HG02943 (cell line): ENCODE data around the gene NFIA.

Experiments
- ATAC-seq: cut with Tn5 transposase; IDR thresholded peaks from one replicate; pipeline ENCODE4 v1.9.1; 2021; ENCODE audit warnings: mild to moderate bottlenecking, low read depth, moderate library complexity; ENCODE audit not compliant: unreplicated experiment

NFIA gene

DNA sequence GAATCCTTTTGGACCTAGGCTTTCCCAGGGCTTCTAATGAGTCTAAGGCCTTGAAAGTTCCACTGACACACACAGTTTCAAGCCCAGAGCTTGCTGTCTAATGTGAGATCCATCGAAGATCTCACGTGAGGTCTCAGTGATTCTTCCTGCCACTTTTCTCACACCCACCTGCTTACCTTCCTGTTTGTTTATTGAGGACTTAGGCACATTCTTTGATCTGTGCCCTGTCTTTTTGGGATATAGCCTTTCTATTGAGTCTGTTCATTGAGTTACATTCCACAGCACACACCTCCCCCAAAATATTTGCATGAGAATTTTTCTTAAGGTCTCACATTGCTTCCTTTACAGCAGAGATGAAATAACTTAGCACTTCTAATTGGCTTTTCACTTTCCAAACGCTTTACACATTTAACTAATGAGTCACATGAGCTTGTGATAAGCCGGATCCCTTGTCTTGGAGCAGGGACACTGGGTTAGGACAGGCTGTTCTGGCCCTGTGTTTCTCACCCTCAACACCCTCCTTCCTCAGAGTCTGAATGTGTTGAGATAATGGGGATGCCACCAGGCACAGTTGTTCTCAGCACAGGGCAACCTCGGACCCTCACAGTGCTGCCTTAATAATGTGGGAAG, 354.2 kb downstream of the NFIA start:
- no peak for ATAC-seq

DNA sequence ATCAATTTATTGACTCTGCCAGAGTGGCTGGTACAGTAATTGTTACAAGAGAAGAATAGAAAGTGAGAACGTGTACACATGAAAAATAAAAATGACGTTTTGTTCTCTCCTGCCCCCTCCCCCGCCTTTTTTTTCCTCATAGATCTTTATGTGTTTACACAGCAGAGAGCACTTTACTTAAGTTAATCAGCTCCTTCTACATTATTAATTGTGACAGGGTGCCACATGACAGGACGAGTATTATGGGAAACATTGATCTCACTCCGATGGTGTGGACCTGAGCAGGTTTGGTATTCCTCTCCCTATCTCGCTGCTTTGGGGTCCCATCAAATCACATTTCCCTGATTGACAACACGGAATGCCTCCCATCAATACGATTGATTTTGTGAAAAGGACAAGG, 356.9 kb downstream of the NFIA start:
- no peak for ATAC-seq

DNA sequence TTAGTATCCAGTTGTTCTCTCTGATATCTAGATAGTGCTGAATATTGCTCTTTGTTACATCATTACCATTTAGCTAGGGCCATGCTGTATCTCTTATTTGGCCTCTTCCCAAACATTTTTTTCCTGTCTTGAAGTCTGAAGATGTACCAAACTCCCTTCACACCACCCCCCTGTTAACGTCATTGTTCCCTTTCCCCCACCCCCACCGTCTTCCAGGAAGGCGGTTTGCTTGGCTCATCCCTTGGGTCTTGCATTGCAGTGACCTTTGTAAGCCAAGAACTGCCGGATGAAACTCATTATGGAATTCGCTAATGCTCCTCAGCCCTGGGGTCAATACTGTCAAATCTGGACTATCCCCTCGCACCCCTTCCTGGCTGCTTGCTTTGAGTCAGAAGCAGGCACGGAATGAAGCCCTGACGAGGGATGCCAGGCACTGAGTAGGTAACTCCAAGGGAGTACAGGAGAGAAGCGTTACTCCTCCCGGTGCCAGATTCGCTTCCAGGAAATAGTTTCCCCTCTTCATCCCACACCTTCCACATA, 359.4 kb downstream of the NFIA start:
- ATAC-seq: no peak

DNA sequence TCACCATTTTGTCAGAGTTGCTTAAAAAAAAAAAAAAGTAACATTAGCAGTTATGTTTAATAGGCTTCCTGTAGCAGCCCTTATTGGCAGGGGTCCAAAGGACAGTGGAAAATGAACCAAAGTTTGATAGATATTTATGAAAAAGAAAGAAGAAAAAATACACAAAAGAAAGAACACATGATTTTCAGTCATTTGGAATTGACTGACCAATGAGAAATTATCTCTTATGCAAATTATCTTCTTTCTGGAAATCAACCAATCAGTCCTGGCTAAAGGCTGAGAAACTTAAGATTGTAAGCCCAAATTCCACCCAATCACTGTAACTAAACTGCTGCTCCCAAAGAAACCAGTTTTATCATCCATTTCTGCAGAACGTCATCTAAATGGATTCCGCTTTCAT, 360.2 kb downstream of the NFIA start:
- no peak for ATAC-seq

DNA sequence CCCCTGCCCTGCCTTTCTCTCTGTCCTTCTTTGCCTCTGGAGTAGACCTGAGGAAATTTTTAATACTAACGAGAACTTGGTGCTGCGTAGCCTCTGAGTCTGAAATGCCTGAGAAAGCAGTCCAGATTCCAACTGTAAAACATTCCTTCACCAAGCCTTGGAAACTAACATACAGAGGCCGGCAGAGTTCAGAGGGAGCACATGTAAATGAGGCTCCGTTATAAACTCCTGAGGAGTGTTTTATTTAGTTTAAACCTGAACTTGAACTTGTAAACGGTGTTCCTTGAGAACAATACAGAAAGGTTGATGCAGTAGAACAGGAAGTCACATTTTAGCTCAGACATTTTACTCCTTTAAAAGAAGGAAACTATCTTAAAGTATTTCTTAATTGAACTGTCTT, 361.9 kb downstream of the NFIA start:
- no peak for ATAC-seq

DNA sequence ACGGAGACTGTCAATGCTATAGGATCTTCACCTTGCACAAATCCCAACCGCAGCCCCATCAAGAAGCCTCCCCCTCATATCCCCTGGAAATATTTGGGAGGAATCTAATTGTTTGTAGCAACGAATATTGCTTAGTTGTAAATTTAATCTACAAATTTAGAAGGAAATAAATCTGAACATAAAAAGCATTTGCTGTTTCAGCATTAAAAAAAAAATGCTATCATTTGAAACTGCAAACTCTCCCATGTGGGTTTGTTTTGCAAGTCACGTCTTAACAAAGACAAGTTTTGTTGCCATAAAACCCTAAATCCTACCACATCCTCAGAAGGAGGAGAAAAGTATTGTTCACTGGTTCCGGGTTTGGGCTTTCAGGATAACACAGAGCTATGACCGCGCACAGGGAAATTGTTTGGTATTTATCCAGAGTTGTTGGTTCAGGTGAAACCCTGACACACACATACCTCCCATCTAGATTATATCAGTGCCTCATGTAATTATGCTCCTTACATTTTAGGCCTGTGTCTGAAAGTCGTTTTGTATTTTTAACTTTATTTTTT, 363.0 kb downstream of the NFIA start:
- ATAC-seq: no peak

DNA sequence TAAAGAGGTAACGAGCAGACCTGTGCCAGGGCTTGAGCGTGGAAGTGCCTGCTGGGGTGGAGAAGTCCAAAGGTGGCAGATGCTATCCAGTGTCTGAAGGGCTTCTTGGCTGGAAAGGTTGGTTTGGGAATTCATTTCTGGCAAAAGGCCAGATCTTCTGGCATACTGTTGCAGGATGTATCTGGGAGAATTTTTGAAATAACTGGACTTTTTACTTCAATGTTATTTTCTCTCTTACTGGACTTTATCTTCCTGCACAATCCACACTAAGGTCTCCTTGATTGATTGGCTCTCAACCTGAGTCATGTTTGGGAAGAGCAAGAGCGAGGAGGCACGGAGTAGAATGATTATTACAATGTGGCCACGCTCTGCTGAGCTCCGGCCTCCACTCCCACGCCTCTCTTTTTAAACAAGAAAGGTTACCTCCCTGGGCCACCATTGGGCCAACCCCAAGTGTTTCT, 364.2 kb downstream of the NFIA start:
- no peak for ATAC-seq

DNA sequence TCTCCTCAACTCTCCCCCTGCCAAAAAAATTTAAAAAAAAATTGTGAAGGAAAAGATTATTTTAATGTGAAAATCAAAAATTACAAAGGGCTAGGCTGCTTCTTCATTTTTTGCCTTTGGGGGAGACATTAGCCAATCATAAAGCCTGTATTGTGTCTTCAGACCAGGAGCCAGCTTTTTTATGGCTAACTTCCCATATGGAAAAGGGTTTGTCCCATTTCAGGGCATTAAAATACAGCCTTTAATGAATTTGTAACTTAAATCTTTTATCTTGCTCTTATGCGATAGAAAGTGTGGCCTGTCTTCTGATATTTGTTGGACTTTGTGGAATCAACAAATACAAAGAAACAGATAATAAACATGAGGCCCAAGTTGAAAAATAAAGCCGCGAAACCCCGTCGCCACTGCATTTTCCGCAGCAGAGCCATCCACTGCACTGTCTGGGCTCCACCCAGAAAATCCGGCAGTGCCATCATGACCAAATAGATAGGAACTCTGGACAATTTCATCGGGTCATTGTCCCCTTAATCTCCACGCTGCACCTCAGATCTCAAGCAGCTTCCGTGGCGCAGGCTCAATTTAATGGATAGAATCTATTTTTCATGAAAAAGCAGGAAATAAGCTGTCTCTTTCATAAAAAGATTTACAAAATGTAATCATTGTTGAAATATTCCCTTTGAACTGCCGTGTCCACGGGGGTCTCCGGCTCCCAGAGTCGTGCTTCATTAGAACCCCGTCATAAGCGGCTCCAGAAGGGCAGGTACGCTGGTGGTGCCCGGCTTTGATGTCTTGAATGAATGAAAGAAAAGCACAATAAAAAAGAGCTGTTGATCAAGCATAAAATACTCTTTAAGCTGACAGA, 365.0 kb downstream of the NFIA start:
- ATAC-seq: no peak

DNA sequence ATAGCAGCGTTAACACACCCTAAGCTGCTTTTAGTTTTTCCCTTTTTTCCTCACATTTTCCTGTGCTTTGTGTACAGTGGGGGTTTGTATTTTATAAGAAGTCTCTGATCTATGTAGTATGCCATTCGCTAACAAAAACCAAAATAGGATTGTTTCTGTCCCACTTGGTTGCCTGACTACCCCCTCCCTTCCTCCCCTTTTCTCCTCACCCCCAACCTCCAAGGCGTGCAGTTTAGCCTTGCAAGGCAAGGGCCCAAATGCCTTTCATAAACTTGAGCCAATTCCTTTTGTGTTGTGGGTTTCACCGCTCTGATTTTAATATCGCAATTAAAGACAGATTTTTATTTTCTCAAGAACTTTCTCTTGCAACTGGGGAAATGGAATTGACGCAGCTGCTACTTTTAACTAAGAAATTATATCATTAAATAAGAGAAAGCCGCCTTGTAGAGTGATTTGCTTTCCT, 365.6 kb downstream of the NFIA start:
- no peak for ATAC-seq

DNA sequence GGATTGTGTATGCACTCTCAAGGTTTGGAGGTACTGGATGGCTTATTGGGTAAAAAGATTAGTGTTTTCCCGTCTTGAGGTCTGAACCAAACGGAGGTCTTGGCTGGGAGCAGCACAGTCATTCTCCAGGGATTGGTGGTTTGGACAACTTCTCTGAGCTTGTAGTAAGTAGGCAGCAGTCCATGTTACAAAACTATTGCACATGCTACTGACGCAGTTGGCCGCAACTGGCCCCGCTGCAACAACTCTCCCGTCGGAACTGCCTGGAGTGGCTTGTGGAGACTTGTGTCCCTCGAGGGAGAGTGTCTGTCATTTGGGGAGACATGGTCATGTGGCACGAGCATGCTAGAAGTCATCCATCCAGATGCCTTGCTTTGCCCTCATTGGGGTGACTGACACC, 366.6 kb downstream of the NFIA start:
- ATAC-seq: no peak

DNA sequence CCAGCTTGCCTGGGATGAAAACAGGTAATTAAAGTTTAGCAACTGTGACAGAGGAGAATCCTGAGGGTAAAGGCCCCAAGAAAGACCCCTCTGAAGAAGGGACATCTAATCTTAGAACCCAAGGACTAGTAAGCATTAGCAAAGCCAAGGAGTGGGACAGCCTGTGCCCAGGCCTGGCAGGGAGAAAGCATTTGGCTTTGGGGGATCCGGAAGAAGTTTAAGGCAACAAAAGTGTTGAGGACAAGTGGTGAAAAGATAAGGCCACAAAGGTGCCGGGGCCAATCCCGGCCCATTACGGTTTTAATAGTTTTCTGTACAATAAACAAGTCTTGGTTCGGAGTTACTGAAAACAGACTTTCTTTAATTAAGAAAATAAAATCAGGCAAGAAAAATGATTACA, 367.0 kb downstream of the NFIA start:
- no peak for ATAC-seq

DNA sequence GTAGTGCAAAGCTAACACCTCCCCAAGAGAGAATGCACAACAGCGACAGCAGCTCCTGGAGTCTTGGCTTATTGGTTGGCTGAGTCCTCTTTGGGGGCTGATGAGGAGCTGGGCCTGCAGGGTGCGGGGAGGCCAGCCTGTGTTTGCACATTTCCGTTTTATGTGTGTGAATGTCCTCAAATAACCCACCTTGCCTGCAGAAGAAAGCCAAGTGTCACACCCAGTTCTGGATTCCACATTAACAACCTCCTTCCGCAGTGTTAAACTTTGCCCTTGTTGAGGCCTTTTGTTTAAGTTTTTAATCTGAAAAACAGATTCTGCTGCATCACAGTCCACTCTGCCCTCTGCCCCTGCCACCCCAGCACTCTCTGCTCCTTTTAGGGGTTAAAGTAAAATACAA, 368.1 kb downstream of the NFIA start:
- no peak for ATAC-seq

DNA sequence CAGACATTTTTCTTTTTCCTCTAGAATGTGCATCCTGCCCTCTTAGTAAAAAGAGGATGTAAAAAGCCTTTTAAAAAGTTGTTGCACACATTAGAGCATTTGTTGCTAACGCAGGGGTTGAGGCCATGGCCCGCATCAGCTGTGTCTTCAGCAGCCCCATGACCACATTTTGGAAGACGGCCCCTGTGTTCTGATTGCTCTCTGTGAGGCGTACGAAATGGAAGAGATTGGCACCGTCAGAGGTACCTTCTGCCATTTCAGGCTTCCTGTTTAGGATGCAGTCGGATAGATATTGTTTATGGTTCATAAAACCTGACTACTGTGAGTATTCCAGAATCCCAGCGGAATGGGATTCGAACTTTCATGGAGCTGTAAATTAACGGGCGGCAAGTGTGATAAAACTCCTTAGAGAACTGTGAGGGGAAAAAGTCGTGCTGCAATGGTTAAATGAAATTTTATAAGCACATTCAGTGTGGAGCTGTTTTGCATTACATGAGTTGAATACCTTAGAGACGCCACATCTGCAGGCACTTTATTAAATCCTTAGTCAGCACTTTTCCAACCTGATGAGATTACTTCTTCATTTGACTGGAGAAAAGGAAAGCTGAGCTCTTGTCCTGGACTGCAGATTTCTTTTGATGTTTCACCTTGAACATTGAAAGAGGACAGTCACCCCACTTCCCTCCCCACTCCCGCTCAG, 368.7 kb downstream of the NFIA start:
- no peak for ATAC-seq

DNA sequence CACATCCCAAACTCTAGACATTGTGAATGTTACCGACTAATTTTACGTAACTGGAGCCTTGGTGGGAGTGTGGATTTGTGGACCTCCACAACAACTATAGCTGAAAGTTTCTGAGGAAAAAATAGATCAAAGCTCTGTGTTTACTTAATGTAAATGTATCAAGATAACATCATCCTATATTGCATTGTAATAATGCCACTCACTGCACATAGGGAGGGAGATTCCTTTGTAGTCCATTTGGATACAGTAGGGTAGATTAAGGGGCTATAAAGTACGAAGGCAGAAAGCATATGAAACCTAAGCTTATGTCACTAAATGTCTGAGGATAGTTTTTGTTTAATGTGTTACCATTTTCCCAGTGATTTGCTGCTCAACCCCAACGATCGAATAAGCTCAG, 369.2 kb downstream of the NFIA start:
- no peak for ATAC-seq

DNA sequence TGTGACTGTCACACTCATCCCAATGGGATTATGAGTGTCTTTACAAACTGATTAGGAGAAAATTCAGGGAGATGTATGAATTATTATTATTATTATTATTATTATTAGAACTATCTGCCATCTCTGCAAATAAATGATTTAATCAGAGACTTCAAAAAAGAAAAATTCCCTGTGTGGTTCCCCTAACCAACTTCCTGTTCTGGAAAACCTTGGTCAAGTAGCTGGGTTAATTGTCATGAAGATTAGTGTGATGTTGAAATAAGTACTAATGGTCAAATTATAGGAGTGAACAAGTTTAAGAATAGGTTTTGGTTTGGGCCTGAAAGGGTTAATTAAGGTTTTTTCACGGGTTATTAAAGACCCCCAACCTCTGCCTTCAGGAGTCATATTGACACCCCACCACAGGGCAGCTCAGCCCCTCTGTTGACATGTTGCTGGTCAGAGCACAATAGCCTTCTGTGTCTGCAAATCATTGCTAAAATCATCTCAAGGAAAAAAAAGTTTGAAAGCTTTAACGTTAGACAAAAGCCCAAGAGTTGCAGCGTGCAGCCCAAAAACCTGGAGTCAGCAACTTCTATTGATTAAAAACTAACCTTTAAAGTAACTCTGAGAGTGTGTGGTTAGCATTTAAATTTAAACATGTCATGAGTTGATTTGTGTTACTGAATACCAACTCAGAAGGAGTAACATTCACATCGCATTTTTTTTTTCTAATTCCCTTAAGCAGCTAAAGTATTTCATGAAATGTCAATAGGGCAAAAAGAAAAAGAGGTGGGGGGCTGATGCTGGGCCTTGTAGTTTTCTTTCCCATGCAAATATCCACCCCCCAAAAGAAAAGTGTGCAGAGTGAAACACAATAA, 370.0 kb downstream of the NFIA start:
- no peak for ATAC-seq

DNA sequence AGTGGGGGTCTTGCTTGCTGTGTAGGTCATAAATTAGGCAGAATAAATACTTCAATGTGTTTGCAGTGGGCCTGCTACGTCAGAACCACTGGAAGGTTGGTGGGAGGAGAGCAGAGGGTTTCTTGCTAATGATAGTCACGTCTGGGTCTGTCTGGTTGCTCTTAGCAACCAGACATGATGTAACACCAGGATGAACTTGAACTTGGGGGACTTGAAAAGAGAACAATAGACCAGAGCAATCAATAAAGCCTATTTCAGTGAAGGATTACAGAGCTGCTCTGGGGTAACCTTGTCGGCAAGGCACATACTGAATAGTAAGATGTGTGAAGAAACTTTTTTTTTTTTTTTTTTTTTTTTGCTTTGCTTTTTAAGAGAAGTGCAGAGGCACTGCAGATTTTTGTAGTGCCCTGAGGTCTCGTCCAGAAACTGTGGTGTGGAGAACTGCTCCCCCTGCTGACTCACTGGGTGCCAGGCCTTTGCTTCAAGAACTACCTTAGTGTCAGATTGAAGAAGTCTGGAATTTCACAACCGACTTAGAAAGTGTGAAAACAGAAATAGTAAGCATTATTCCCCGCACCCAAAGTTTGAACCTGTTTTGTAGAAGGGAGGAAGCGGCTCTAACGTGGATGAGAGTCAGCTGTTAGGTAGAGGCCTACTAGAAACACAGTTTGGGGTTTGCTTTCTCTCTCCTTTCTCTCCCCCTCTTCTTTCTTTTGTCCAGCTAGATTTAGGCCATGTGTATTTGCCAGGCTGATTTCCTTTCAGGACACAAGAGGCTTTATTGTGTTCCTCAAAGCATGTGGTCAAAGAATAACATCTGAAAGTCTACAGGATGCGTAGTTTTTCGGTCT, 371.0 kb downstream of the NFIA start:
- no peak for ATAC-seq

DNA sequence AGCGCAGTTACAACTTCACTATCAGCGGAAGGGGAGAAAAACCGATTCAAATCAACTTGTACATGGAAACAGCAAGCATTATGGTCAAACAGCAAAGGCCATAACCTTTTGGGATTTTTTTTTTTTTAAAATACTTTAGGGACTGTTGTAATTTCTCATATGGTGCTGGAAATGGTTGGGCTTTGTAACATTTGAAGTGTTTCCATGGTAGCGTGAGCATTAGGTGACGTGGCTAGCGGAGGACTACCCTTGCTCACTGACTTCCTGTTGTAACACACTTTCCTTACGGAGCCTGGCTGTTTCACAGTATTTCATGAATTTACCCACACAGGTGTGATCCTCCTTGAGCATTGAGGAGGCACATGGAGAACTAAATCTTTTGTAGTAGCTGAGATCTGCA, 373.0 kb downstream of the NFIA start:
- ATAC-seq: no peak

DNA sequence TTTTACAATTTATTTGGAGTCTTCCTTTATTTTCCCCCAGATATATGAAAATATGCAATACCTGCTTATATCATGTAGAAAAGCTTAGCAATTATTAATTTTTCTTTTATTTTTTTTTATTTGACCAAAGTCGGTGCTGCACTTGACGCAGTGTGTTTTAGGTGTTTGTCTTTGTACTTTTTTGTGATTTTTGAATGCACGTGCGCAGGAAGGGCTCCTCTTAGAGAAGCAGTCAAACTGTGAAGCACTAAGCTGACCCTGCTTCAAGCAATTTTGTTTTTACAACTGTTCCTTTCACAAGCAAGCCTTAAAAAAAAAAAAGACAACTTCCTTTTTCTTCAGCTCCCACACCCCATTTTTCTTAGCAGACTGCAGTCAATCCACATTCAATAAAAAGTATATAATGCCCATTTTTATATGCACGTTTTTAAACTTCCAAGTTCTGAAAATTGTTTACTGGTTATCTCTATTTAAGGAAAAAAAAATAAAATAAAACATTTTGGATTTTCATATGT, 375.2 kb downstream of the NFIA start:
- ATAC-seq: no peak

DNA sequence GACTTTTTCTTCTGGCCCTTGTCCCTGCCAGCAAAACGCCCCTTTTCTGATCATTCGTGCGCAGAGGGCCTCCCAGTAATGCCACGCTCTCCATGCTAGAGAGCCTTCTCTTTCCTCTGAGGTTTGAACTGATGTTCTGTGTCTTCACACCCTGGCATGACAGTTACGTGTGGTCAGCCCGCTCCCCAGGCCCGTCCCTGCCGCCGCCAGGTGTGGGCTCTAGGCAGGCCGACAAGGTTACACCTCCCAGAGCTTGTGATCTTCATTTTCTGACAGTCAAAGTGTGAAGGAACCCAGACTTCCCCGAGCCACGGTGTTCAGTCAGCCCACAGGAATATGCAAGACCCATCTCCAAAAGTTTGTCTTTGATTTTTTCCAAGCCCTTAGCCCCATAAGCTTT, 377.0 kb downstream of the NFIA start:
- no peak for ATAC-seq
